Pulmonary artery endothelial cell (primary cell): ENCODE data around the gene LRRD1. TPM values are rescaled to one million over a fixed set of nuclear protein-coding genes. Genes with fewer than 3 reads are reported as not detected.

Experiments used
- total RNA-seq: library from RNA; depleted of rRNA; stranded (reverse); fragments of >200 nt; gene quantifications from 2 replicates; pipeline ENCODE4 v1.2.3, GENCODE V29; 2014

Gene LRRD1
- total RNA-seq, 1 donor from 2014 or later = not detected

Other genes with a start within 250 kb of the LRRD1 start
- 26.8 and 37.3 TPM in 2 replicates for gene AKAP9, start 238.3 kb downstream of the LRRD1 start, total RNA-seq
- 123 and 245 TPM in 2 replicates for gene CYP51A1, start 44.7 kb downstream of the LRRD1 start, total RNA-seq
- gene KRIT1, start 66.8 kb upstream of the LRRD1 start, total RNA-seq = 40.5 and 44.0 TPM in 2 replicates
- gene ANKIB1, start 66.8 kb upstream of the LRRD1 start, total RNA-seq = 33.2 and 43.4 TPM in 2 replicates